HepG2 (cell line): ENCODE measurements around the gene SNAPC4. TPM values are rescaled to one million over a fixed set of nuclear protein-coding genes. Genes with fewer than 3 reads are reported as not detected.

Source experiments
- ATAC-seq: fragments of 200-7000 bp; cut with Tn5 transposase; 3 replicates; pipeline ENCODE4 v1.9.1; 2020; ENCODE audit warnings: mild to moderate bottlenecking, moderate library complexity
- BruUV-seq: library from RNA; stranded (reverse); fragments of 400-500 nt; replicated peaks from 2 replicates; lab custom pipeline; 2021; lab: Mats Ljungman, UMichigan
- CTCF ChIA-PET: fragments of 300-600 bp; formaldehyde crosslinking; extraction: SDS; loops from one replicate; lab custom pipeline; 2021; ENCODE audit warnings: low total read pairs, inconsistent platforms, low intra/inter-chr PET ratio; lab: Yijun Ruan, JAX
- POLR2A ChIA-PET: fragments of 350-600 bp; sonication (Branson Sonifier 250); formaldehyde crosslinking; loops from one replicate; lab custom pipeline; 2020; ENCODE audit warnings: antibody characterized with exemption, inconsistent platforms; lab: Yijun Ruan, JAX
- DNase-seq: peaks from one replicate; pipeline ENCODE4 v3.0.0-alpha.2; 2015; ENCODE audit warnings: low spot score
- FAIRE-seq: peaks from 3 replicates; lab custom pipeline; 2011; peaks lifted over from hg19 to GRCh38; lab: Jason Lieb, UNC
- H2AFZ ChIP-seq: one replicate; pipeline ENCODE4 v1.6.1; 2011; ENCODE audit warnings: low read length, inconsistent platforms
- H3K27ac ChIP-seq: fragments of 300-600 bp; 3 replicates; pipeline ENCODE4 v1.8.0; 2011; ENCODE audit warnings: mixed run types, mild to moderate bottlenecking, mixed read lengths, low read length, inconsistent platforms; ENCODE audit not compliant: insufficient read depth; ENCODE audit errors: extremely low read length
- H3K27me3 ChIP-seq, 2 experiments: fragments of 200-600 bp in 1 of 2; 2 replicates in 1 of 2; 3 replicates in 1 of 2; pipeline versions ENCODE4 v1.6.0 to v1.8.0; 2011; ENCODE audit warnings: low read length in 2 of 2, mild to moderate bottlenecking in 2 of 2, moderate library complexity in 2 of 2, inconsistent platforms in 1 of 2; ENCODE audit not compliant: insufficient read depth in 2 of 2, control insufficient read depth in 1 of 2
- H3K36me3 ChIP-seq, 2 experiments: fragments of 200-600 bp in 1 of 2; replicated peaks in 1 of 2; 2 replicates in 1 of 2; 3 replicates in 1 of 2; pipeline versions ENCODE4 v1.5.1 to v1.8.0; 2011; ENCODE audit warnings: low read length in 2 of 2, inconsistent platforms in 1 of 2; ENCODE audit not compliant: insufficient read depth in 2 of 2, control insufficient read depth in 1 of 2
- H3K4me1 ChIP-seq: 2 replicates; pipeline ENCODE4 v1.5.1; 2012; ENCODE audit warnings: low read length, inconsistent platforms; ENCODE audit not compliant: insufficient read depth
- H3K4me2 ChIP-seq: 2 replicates; pipeline ENCODE4 v1.6.0; 2011; ENCODE audit warnings: low read depth, low read length, inconsistent platforms
- H3K4me3 ChIP-seq, 3 experiments: fragments of 200-600 bp in 1 of 3; sonication (generic), shearing (Covaris generic) in 1 of 3; replicated peaks in 1 of 3; 2 replicates each; pipeline ENCODE4 v1.5.1; 2011 to 2016; ENCODE audit warnings: low read length in 3 of 3, inconsistent platforms in 2 of 3, low read depth in 2 of 3, mild to moderate bottlenecking in 2 of 3, control low read depth in 1 of 3, mixed read lengths in 1 of 3; ENCODE audit not compliant: insufficient read depth in 1 of 3
- H3K79me2 ChIP-seq: one replicate; pipeline ENCODE4 v1.6.1; 2011; ENCODE audit warnings: low read length, inconsistent platforms; ENCODE audit not compliant: insufficient read depth
- H3K9ac ChIP-seq: 2 replicates; pipeline ENCODE4 v1.6.0; 2011; ENCODE audit warnings: mild to moderate bottlenecking, low read depth, low read length, inconsistent platforms; ENCODE audit not compliant: insufficient read depth
- H3K9me3 ChIP-seq: 2 replicates; pipeline ENCODE4 v1.5.1; 2012; ENCODE audit warnings: mild to moderate bottlenecking, low read length
- H4K20me1 ChIP-seq: 2 replicates; pipeline ENCODE4 v1.6.0; 2011; ENCODE audit warnings: inconsistent platforms, mild to moderate bottlenecking, low read length, moderate library complexity; ENCODE audit not compliant: insufficient read depth
- AGO1 ChIP-seq: fragments of 200-400 bp; formaldehyde crosslinking; IDR thresholded peaks from 2 replicates; pipeline ENCODE4 v1.6.1; 2017; ENCODE audit warnings: mild to moderate bottlenecking, low read depth, low read length, moderate library complexity; ENCODE audit not compliant: poor library complexity, severe bottlenecking
- AGO2 ChIP-seq: fragments of 200-400 bp; formaldehyde crosslinking; optimal IDR thresholded peaks from 2 replicates; pipeline ENCODE3; 2017; ENCODE audit warnings: mild to moderate bottlenecking, low read depth, low read length, moderate library complexity
- POLR2G ChIP-seq: fragments of 200-400 bp; formaldehyde crosslinking; IDR thresholded peaks from 2 replicates; pipeline ENCODE4 v1.6.1; 2018; ENCODE audit warnings: mild to moderate bottlenecking, low read depth, low read length, moderate library complexity
- RFXANK ChIP-seq: IDR thresholded peaks from 2 replicates; pipeline ENCODE4 v1.6.1; 2016
- TFE3 ChIP-seq: IDR thresholded peaks from 2 replicates; pipeline ENCODE4 v1.6.1; 2016
- ZC3H13 ChIP-seq: sonication (generic); formaldehyde crosslinking; IDR thresholded peaks from 2 replicates; pipeline ENCODE4 v1.8.1; 2023; ENCODE audit warnings: mild to moderate bottlenecking, missing genetic modification reagents, moderate library complexity
- ZNF543 ChIP-seq: sonication (generic); formaldehyde crosslinking; IDR thresholded peaks from 2 replicates; pipeline ENCODE4 v1.4.0; 2020; ENCODE audit warnings: mild to moderate bottlenecking, missing genetic modification reagents
- WGBS: methylation state at CpG from one replicate; pipeline ENCODE4 v1.1.6; 2017; ENCODE audit warnings: low lambda C conversion rate; 5-methylcytosine and 5-hydroxymethylcytosine counted together
- in situ Hi-C: cut with HindIII; loops from 2 replicates; pipeline ENCODE4 v1.10.0; 2017; ENCODE audit warnings: low pct_unique_long_range_greater_than_20kb; ENCODE audit not compliant: extremely low pct_ligation_motif_present
- intact Hi-C: fragments of 100-400 bp; cut with micrococcal nuclease; formaldehyde crosslinking; loops from one replicate; pipeline ENCODE4 v1.10.0; 2022; ENCODE audit not compliant: unreplicated experiment
- polyA plus RNA-seq, 8 experiments: library from polyadenylated mRNA; depleted of rRNA in 3 of 8; stranded (reverse) in 7 of 8; unstranded in 1 of 8; fragments of >200 nt; fragmentation: Illumina TruSeq in 4 of 8; extraction: Trizol in 4 of 8; gene quantifications; 2 replicates each; pipeline versions ENCODE4 v1.2.1 to v1.2.3, GENCODE V29; 2011 to 2016; ENCODE audit warnings: low read depth in 4 of 8, missing spikeins in 1 of 8, mixed read lengths in 1 of 8; ENCODE audit not compliant: insufficient read depth in 1 of 8
- total RNA-seq, 5 experiments: library from RNA; depleted of rRNA; stranded (reverse); fragments of >200 nt; fragmentation: Illumina TruSeq; extraction: Trizol; gene quantifications; 2 replicates each; pipeline ENCODE4 v1.2.3, GENCODE V29; 2016; ENCODE audit warnings: low read depth in 1 of 5

Gene SNAPC4
- total and polyA plus RNA-seq, 2 of the 13 experiments (the other 11 are each of a cell fraction or from before 2014, with no cell fraction given): 2.0 to 6.0 TPM

- Histone ChIP-seq H3K27me3 (no peaks in the 10 kb centered on the region; a peak in 1 of 5 replicates), H3K9me3 (no peaks in the 10 kb centered on the region), H3K27ac (no peak overlapping the region)
- intact Hi-C loops: no loop called here
- CTCF ChIA-PET: no interaction called here
- DNase-seq: no peak
- TF ChIP-seq TFE3 (CRISPR knock-in tag): no peak
- TF ChIP-seq AGO2: peak; percentile 70
- 0 out of 2 replicates have a peak, but pooled peaks have one; percentile 24 for TF ChIP-seq ZC3H13 (CRISPR knock-in tag)
- TF ChIP-seq, all 625 proteins: peak for 2
- H3K9ac ChIP-seq: no peak overlapping the region
- H3K4me2 ChIP-seq: no peak overlapping the region
- ATAC-seq (no peak), FAIRE-seq (no peak)
- H3K4me1 ChIP-seq: peaks cover 14% of the 10 kb centered on the region
- BruUV-seq: no TSS peak
- peaks cover 10 to 17% of the 10 kb centered on the region in 2 experiments; a peak in 3 of 5 replicates for H3K36me3 ChIP-seq
- POLR2A ChIA-PET: no interaction called here
- no peak overlapping the region for H2AFZ ChIP-seq
- H4K20me1 ChIP-seq: no peaks in the 10 kb centered on the region
- no peaks in the 10 kb centered on the region for H3K79me2 ChIP-seq
- 96% methylated on average over 12 of the region's 32 CpGs for WGBS
- in situ Hi-C loops: no loop called here
- H3K4me3 ChIP-seq: no peak overlapping the region
Measured at GRCh38 chr9:136377341-136378169, 22.4 kb downstream of the SNAPC4 start.

- no peak for DNase-seq
- H4K20me1 ChIP-seq: no peaks in the 10 kb centered on the region
- TF ChIP-seq AGO2: peak; percentile 50
- 0 out of 2 replicates have a peak, but pooled peaks have one; percentile 15 for TF ChIP-seq POLR2G
- peak; percentile 14 for TF ChIP-seq AGO1
- TF ChIP-seq RFXANK (CRISPR knock-in tag): no peak
- no peak for TF ChIP-seq ZNF543 (CRISPR knock-in tag)
- TF ChIP-seq, all 625 proteins: peak for 3
- BruUV-seq: no TSS peak
- 79% methylated on average over 6 of the region's 8 CpGs for WGBS
- H3K4me3 ChIP-seq: no peak overlapping the region
- intact Hi-C loops: no loop called here
- no peak overlapping the region for H3K4me2 ChIP-seq
- no peak overlapping the region for H3K27ac ChIP-seq
- FAIRE-seq (no peak), ATAC-seq (no peak)
- no peaks in the 10 kb centered on the region for H3K9me3 ChIP-seq
- H2AFZ ChIP-seq: no peak overlapping the region
- in situ Hi-C loops: no loop called here
- CTCF ChIA-PET: no interaction called here
- POLR2A ChIA-PET: no interaction called here
- no peak overlapping the region for H3K9ac ChIP-seq
- H3K79me2 ChIP-seq: no peaks in the 10 kb centered on the region
- H3K36me3 ChIP-seq: peaks cover 6 to 11% of the 10 kb centered on the region in 2 experiments; a peak in 2 of 5 replicates
- H3K27me3 ChIP-seq: no peaks in the 10 kb centered on the region; a peak in 1 of 5 replicates
- peaks cover 22% of the 10 kb centered on the region for H3K4me1 ChIP-seq
Measured at GRCh38 chr9:136376457-136376856, 23.5 kb downstream of the SNAPC4 start.
